GM12878 (cell line): ENCODE results near the gene MRPL21. TPM values are rescaled to one million over a fixed set of nuclear protein-coding genes. Genes with fewer than 3 reads are reported as not detected.

Experiments
- ATAC-seq: fragments of 200-7000 bp; cut with Tn5 transposase; 3 replicates; pipeline ENCODE4 v1.9.1; 2020; ENCODE audit warnings: mild to moderate bottlenecking, moderate library complexity
- BruUV-seq: library from RNA; stranded (reverse); fragments of 400-500 nt; replicated peaks from 2 replicates; lab custom pipeline; 2021; lab: Mats Ljungman, UMichigan
- CTCF ChIA-PET: fragments of 300-600 bp; sonication (Branson Sonifier 250); formaldehyde crosslinking; extraction: SDS; loops from one replicate; lab custom pipeline; 2021; ENCODE audit warnings: inconsistent platforms; lab: Yijun Ruan, JAX
- POLR2A ChIA-PET: fragments of 350-600 bp; formaldehyde crosslinking; extraction: SDS; loops from one replicate; lab custom pipeline; 2021; ENCODE audit warnings: inconsistent platforms; lab: Charles Lee
- RAD21 ChIA-PET: fragments of 300-600 bp; sonication (Branson Sonifier 250); formaldehyde crosslinking; loops from one replicate; lab custom pipeline; 2023; ENCODE audit warnings: antibody characterized with exemption; ENCODE audit not compliant: unreplicated experiment; lab: Charles Lee
- SMC1A ChIA-PET: fragments of 300-600 bp; sonication (Branson Sonifier 250); formaldehyde crosslinking; loops from one replicate; lab custom pipeline; 2023; ENCODE audit not compliant: unreplicated experiment, uncharacterized antibody; lab: Charles Lee
- DNase-seq: peaks from one replicate; pipeline ENCODE4 v3.0.0-alpha.2; 2011; ENCODE audit warnings: low read depth, low spot score
- FAIRE-seq: peaks from 3 replicates; lab custom pipeline; 2011; peaks lifted over from hg19 to GRCh38; lab: Jason Lieb, UNC
- H2AFZ ChIP-seq: 2 replicates; pipeline ENCODE4 v1.6.0; 2011; ENCODE audit warnings: low read depth, low read length, control low read depth; ENCODE audit not compliant: control insufficient read depth
- H3K27ac ChIP-seq: 2 replicates; pipeline ENCODE4 v1.5.1; 2011; ENCODE audit warnings: control low read depth; ENCODE audit not compliant: control insufficient read depth, insufficient read depth
- H3K27me3 ChIP-seq, 2 experiments: replicated peaks in 1 of 2; 2 replicates each; pipeline versions ENCODE4 v1.6.0 to v1.6.1; 2011; ENCODE audit warnings: low read length in 1 of 2; ENCODE audit not compliant: control insufficient read depth in 2 of 2, insufficient read depth in 2 of 2
- H3K36me3 ChIP-seq, 2 experiments: 2 replicates each; pipeline ENCODE4 v1.5.1; 2011; ENCODE audit warnings: low read length in 1 of 2; ENCODE audit not compliant: control insufficient read depth in 2 of 2, insufficient read depth in 2 of 2
- H3K4me1 ChIP-seq: 2 replicates; pipeline ENCODE4 v1.6.1; 2011; ENCODE audit warnings: mild to moderate bottlenecking, low read length, moderate library complexity, mixed read lengths; ENCODE audit not compliant: control insufficient read depth, insufficient read depth
- H3K4me2 ChIP-seq: 2 replicates; pipeline ENCODE4 v1.6.0; 2011; ENCODE audit warnings: control low read depth; ENCODE audit not compliant: control insufficient read depth, insufficient read depth
- H3K4me3 ChIP-seq: fragments of 200-600 bp; sonication (generic); 2 replicates; pipeline ENCODE4 v1.5.1; 2016
- H3K79me2 ChIP-seq: 2 replicates; pipeline ENCODE4 v1.6.0; 2011; ENCODE audit warnings: low read length; ENCODE audit not compliant: control insufficient read depth, insufficient read depth
- H3K9ac ChIP-seq: 2 replicates; pipeline ENCODE4 v1.8.0; 2011; ENCODE audit warnings: low read length, control low read depth, mixed read lengths; ENCODE audit not compliant: control insufficient read depth, insufficient read depth
- H3K9me3 ChIP-seq: replicated peaks from 3 replicates; pipeline ENCODE4 v1.5.1; 2011; ENCODE audit warnings: mild to moderate bottlenecking, low read length; ENCODE audit not compliant: control insufficient read depth, insufficient read depth
- H4K20me1 ChIP-seq: 2 replicates; pipeline ENCODE4 v1.6.0; 2011; ENCODE audit not compliant: control insufficient read depth, insufficient read depth
- CUX1 ChIP-seq: IDR thresholded peaks from 2 replicates; pipeline ENCODE4 v1.6.1; 2012; ENCODE audit warnings: improper control_type of control experiment, low read depth, low read length; ENCODE audit not compliant: insufficient replicate concordance
- E2F4 ChIP-seq: IDR thresholded peaks from 2 replicates; pipeline ENCODE4 v1.6.1; 2012; ENCODE audit warnings: low read depth, low read length, improper control_type of control experiment
- HDAC2 ChIP-seq: fragments of 200-600 bp; sonication (generic); IDR thresholded peaks from 2 replicates; pipeline ENCODE4 v1.6.1; 2017
- MTA2 ChIP-seq: fragments of 450-650 bp; IDR thresholded peaks from 2 replicates; pipeline ENCODE4 v1.6.1; 2016; ENCODE audit warnings: low read depth, mild to moderate bottlenecking, moderate library complexity
- POU2F2 ChIP-seq: IDR thresholded peaks from 3 replicates; pipeline ENCODE4 v1.6.1; 2011; ENCODE audit warnings: low read depth, mild to moderate bottlenecking, low read length, borderline replicate concordance
- USF1 ChIP-seq: IDR thresholded peaks from 2 replicates; pipeline ENCODE4 v1.6.1; 2011; ENCODE audit warnings: borderline replicate concordance, low read depth, mild to moderate bottlenecking, moderate library complexity, mixed read lengths, low read length; ENCODE audit not compliant: insufficient read depth; ENCODE audit errors: extremely low read length
- ZNF24 ChIP-seq: fragments of 450-650 bp; IDR thresholded peaks from 2 replicates; pipeline ENCODE4 v1.6.1; 2017; ENCODE audit warnings: antibody characterized with exemption, mild to moderate bottlenecking
- WGBS: methylation state at CpG from one replicate; pipeline ENCODE4 v1.1.6; 2016; ENCODE audit warnings: low lambda C conversion rate; ENCODE audit not compliant: insufficient replicate concordance, insufficient coverage; ENCODE audit errors: missing lambda C conversion rate; 5-methylcytosine and 5-hydroxymethylcytosine counted together
- in situ Hi-C: fragments of 300-500 bp; cut with MboI; formaldehyde crosslinking; loops from 9 replicates; pipeline ENCODE4 v1.14.3; 2018; ENCODE audit warnings: mixed read lengths
- intact Hi-C: fragments of 100-400 bp; cut with micrococcal nuclease; formaldehyde crosslinking; loops from one replicate; pipeline ENCODE4 v1.14.2; 2022; ENCODE audit not compliant: unreplicated experiment
- polyA plus RNA-seq, 11 experiments: library from polyadenylated mRNA; depleted of rRNA in 4 of 11; unstranded in 6 of 11; stranded (reverse) in 5 of 11; fragments of >200 nt; fragmentation: Nextera tagmentation in 4 of 11; fragmentation: Illumina TruSeq in 1 of 11; extraction: Ambion mirVana in 4 of 11; extraction: Trizol in 1 of 11; gene quantifications; 1 replicate in 1 of 11; 2 replicates in 10 of 11; pipeline versions ENCODE4 v1.2.1 to v1.2.3, GENCODE V29; 2011 to 2016; ENCODE audit warnings: inconsistent platforms in 2 of 11, missing spikeins in 2 of 11, low read depth in 1 of 11
- total RNA-seq, 4 experiments: library from RNA; depleted of rRNA in 3 of 4; stranded (reverse); fragments of >200 nt in 3 of 4; fragmentation: Illumina TruSeq in 1 of 4; extraction: Trizol in 1 of 4; gene quantifications; 2 replicates each; pipeline versions ENCODE4 v1.2.1 to v1.2.3, GENCODE V29; 2013 to 2021

Gene MRPL21
- total and polyA plus RNA-seq, 10 of the 15 experiments (the other 5 are each of a cell fraction or from before 2014, with no cell fraction given) = 86.6 to 283 (median 130) TPM

GRCh38 chr11:68878022-68878421 lies 25.6 kb downstream of the MRPL21 start:
- ChIA-PET RAD21 (no interaction called here), CTCF (interaction anchor here (1.3 kb wide), 1 partner anchor 209 kb away, joined by 3 read pairs; no protein-coding TSS in a partner anchor), POLR2A (no interaction called here)
- no peak for FAIRE-seq
- DNase-seq = no peak
- in situ Hi-C loops = no loop called here
- Histone ChIP-seq H3K9ac (no peak overlapping the region), H3K4me3 (no peak overlapping the region), H4K20me1 (no peaks in the 10 kb centered on the region), H3K4me1 (no peaks in the 10 kb centered on the region)
- TF ChIP-seq USF1 (no peak), HDAC2 (no peak), POU2F2 (no peak), MTA2 (no peak)
- TF ChIP-seq, all 136 proteins: peak for 0
- Histone ChIP-seq H3K27me3 (no peaks in the 10 kb centered on the region), H3K36me3 (no peaks in the 10 kb centered on the region; a peak in 1 of 4 replicates), H3K27ac (no peak overlapping the region), H3K9me3 (no peaks in the 10 kb centered on the region), H3K79me2 (no peaks in the 10 kb centered on the region), H2AFZ (no peak overlapping the region), H3K4me2 (no peak overlapping the region)
- BruUV-seq = no TSS peak
- SMC1A ChIA-PET = interaction anchor here (1.1 kb wide), 1 partner anchor 71 kb away, joined by 3 read pairs; no protein-coding TSS in a partner anchor
- intact Hi-C loops = no loop called here
- 64% methylated on average over 7 of the region's 7 CpGs for WGBS
- ATAC-seq = no peak

GRCh38 chr11:68872216-68873003 lies 31.2 kb downstream of the MRPL21 start:
- Histone ChIP-seq H2AFZ (no peak overlapping the region), H3K27ac (no peak overlapping the region), H3K4me2 (no peak overlapping the region), H3K79me2 (no peaks in the 10 kb centered on the region), H3K4me1 (no peaks in the 10 kb centered on the region; the same call in 1 of the 2 replicates), H3K9me3 (no peaks in the 10 kb centered on the region), H3K9ac (no peak overlapping the region), H3K4me3 (no peak overlapping the region), H3K27me3 (no peaks in the 10 kb centered on the region), H3K36me3 (no peaks in the 10 kb centered on the region), H4K20me1 (no peaks in the 10 kb centered on the region)
- FAIRE-seq = no peak
- ATAC-seq = no peak
- BruUV-seq = no TSS peak
- intact Hi-C loops = no loop called here
- 55% methylated on average over 12 of the region's 12 CpGs for WGBS
- no peak for DNase-seq
- RAD21 ChIA-PET = no interaction called here
- in situ Hi-C loops = no loop called here
- POLR2A ChIA-PET = no interaction called here
- CTCF ChIA-PET = interaction anchor here (1.0 kb wide), 1 partner anchor 28 kb away, joined by 3 read pairs; no protein-coding TSS in a partner anchor
- SMC1A ChIA-PET = interaction anchor here (0.8 kb wide), 1 partner anchor 72 kb away, joined by 4 read pairs; no protein-coding TSS in a partner anchor
- TF ChIP-seq CUX1 (no peak), E2F4 (no peak), ZNF24 (no peak)
